GM12874 (cell line): ENCODE results near the gene TMEM191C.
"Not testable (repeated sequence)": the region's sequence is repeated elsewhere in the genome, so short reads cannot be mapped to it uniquely, and the experiment has no call there.

Source experiments
- CTCF ChIP-seq: IDR thresholded peaks from 2 replicates; pipeline ENCODE4 v1.5.1; 2011; ENCODE audit warnings: low read depth, mild to moderate bottlenecking, control low read depth, low read length, moderate library complexity; ENCODE audit not compliant: insufficient read depth

Gene TMEM191C

DNA sequence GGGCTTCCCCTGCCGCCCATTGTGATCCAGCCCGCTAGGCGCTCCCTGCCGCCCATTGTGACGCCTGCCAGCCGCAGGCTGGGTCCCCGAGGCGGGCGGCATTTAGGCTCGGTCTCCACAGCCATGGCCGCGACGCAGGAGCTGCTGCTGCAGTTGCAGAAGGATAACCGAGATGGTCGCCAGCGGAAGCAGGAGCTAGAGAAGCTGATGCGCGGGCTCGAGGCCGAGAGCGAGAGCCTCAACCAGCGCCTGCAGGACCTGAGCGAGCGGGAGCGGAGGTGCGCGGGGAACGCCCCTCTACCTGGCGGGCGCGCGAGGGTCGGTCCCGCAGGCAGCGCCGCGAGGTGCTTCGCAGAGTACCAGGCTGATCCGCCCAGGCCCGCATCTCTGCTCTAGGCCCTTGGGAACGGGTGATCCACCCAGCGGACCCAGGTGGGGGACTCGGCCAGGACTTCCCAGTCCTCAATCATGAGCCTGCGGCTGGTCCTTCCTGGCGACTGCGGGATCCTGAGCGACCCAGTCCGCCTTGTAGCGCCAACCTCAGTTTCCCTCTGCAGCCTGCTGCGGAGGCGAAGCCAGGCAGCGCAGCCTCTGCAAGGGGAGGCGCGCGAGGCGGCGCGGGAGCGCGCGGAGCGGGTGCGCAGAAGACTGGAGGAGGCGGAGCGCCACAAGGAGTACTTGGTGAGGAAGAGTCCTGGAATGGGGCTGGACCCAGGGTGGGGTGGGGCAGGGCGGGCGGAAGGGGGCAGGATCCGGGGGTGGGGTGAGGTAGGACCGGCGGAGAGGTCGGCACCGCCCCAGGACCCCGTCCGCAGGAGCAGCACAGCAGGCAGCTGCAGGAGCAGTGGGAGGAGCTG is at the start of gene TMEM191C:
TSS of gene TMEM191C (plus strand) at position 51 of the 857 bp plus-strand sequence. CDS start at position 124, 73 bp downstream.
- not testable (repeated sequence) for TF ChIP-seq CTCF

GRCh38 chr22:21443057-21443734 is 24.0 kb upstream of the TMEM191C start:
- no peak for TF ChIP-seq CTCF

- TF ChIP-seq CTCF: no peak
Observed at GRCh38 chr22:21443735-21444421, 23.3 kb upstream of the TMEM191C start.

- TF ChIP-seq CTCF: no peak
Observed at GRCh38 chr22:21444701-21445436, 22.3 kb upstream of the TMEM191C start.

- TF ChIP-seq CTCF: no peak
Observed at GRCh38 chr22:21445437-21446127, 21.6 kb upstream of the TMEM191C start.

DNA sequence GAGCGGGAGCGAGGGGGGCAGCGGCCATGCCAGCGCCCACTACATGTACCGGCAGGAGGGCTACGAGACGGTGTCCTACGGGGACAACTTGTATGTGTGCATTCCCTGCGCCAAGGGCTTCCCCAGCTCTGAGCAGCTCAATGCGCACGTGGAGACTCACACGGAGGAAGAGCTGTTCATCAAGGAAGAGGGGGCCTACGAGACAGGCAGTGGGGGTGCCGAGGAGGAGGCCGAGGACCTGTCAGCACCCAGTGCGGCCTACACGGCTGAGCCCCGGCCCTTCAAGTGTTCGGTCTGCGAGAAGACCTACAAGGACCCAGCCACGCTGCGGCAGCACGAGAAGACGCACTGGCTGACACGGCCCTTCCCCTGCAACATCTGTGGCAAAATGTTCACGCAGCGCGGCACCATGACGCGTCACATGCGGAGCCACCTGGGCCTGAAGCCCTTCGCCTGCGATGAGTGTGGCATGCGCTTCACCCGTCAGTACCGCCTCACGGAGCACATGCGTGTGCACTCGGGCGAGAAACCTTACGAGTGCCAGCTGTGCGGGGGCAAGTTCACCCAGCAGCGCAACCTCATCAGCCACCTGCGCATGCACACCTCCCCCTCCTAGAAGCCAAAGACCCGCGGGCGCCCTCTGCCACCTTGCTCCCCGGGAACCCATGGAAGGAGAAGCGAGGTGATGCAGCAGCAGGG is 20.9 kb upstream of the TMEM191C start:
- no peak for TF ChIP-seq CTCF
